Measurements from ENCODE around the gene MKLN1.

The MKLN1 gene

DNA sequence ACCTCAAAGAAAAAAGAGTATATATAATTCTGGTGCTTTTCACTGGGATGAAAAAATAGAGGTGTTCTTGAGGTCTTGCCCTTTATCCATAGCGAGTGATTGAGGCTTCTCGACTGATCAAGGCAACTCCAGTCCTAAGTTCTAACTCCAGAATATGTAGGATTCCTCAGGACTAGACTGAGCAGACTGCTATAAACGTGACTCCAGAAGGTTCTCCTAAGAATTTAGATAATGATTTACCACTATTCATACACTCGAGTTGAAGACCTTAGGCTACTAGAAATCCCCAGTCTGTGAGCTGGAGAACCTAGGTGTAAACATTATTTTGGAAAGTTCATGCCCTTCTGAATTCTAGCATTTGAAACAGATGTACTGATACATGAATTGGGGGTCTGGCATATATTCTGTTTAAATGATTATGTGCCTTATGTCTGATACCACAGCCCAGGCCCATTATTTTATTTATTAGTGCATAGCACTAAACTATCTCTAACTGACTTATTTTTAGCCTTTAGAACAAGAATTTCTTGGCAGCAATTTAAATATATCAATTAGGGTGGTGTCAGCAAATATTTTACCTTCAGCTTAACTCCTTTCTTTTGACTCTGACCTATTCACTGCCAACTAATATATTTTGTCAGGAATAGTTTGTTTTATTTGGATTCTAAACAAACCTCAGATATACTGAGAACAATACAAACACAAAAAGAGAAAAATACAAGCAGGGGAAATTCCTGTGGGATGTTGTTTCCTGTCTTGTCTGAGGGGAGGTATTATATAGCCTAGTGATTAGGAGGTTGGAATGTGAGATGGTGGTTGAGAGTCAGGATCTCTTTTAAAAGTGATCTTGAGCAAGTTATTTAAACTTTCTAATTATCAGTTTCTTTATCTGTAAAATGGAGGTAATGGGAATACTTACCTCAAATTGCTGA lies 153.0 kb downstream of the MKLN1 start:
- no peaks in the 10 kb centered on the region for H3K27me3 ChIP-seq (replicated peaks)
- TF ChIP-seq, protein P1, sequence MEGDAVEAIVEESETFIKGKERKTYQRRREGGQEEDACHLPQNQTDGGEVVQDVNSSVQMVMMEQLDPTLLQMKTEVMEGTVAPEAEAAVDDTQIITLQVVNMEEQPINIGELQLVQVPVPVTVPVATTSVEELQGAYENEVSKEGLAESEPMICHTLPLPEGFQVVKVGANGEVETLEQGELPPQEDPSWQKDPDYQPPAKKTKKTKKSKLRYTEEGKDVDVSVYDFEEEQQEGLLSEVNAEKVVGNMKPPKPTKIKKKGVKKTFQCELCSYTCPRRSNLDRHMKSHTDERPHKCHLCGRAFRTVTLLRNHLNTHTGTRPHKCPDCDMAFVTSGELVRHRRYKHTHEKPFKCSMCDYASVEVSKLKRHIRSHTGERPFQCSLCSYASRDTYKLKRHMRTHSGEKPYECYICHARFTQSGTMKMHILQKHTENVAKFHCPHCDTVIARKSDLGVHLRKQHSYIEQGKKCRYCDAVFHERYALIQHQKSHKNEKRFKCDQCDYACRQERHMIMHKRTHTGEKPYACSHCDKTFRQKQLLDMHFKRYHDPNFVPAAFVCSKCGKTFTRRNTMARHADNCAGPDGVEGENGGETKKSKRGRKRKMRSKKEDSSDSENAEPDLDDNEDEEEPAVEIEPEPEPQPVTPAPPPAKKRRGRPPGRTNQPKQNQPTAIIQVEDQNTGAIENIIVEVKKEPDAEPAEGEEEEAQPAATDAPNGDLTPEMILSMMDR (IDR thresholded peaks at IDR 0.05; ENCODE audit: low read depth, low read length, missing control alignments): no peak
- H3K36me3 ChIP-seq (replicated peaks): no peaks in the 10 kb centered on the region
- no peak overlapping the region for H3K4me3 ChIP-seq (ENCODE audit: low read depth, low read length)
- peak; percentile 26 for DNase-seq
- peak overlapping the region; percentile 14 for H3K27ac ChIP-seq
- in situ Hi-C loops (cut with HindIII; ENCODE audit: low pct_ligation_motif_present, low sequenced_read_pairs): no loop called here

DNA sequence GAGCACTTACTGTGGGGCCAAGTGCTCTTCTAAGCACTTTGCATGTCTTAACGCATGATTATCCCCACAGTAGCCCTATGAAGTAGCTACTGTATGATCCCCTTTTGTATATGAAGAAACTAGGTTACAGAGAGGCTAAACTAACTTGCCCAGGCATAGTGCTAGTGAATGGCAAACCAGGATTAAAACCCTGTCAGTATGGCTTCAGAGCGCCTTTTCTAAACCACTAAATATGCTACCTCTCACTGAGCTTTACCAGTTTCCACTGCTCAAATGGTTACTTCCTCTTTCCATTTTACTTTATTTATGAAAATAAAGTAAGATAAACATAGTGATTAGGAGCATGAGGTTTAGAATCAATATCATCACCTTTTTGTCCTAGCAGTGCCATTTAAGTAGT lies 155.1 kb downstream of the MKLN1 start:
- TF ChIP-seq, protein P1 (IDR thresholded peaks at IDR 0.05; ENCODE audit: low read depth, low read length, missing control alignments): no peak
- Histone ChIP-seq H3K36me3 (replicated peaks) (no peaks in the 10 kb centered on the region), H3K27me3 (replicated peaks) (no peaks in the 10 kb centered on the region), H3K27ac (no peak overlapping the region), H3K4me3 (ENCODE audit: low read depth, low read length) (no peak overlapping the region)
- DNase-seq: no peak
- in situ Hi-C loops (cut with HindIII; ENCODE audit: low pct_ligation_motif_present, low sequenced_read_pairs): no loop called here

DNA sequence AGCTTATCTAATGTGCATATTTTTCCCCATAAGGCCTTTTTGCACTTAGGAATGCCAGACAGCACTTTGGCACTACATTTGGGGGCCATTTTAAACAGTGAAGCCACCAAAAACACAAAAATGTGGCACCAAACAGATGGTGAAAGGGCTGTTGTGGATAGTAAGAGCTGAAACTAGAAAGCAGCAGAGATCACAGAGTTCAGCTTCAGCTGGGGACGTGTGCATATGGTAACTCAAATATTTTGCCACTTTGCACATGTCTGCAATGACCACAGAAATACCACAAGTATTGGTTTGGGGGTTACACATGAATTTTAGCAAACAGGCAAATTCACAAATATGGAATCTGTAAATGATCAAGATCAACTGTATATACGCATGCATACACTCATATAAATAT lies 155.9 kb downstream of the MKLN1 start:
- in situ Hi-C loops (cut with HindIII; ENCODE audit: low pct_ligation_motif_present, low sequenced_read_pairs): no loop called here
- H3K27me3 ChIP-seq (replicated peaks): no peaks in the 10 kb centered on the region
- no peak overlapping the region for H3K4me3 ChIP-seq (ENCODE audit: low read depth, low read length)
- DNase-seq: no peak
- H3K36me3 ChIP-seq (replicated peaks): no peaks in the 10 kb centered on the region
- TF ChIP-seq, protein P1 (IDR thresholded peaks at IDR 0.05; ENCODE audit: low read depth, low read length, missing control alignments): no peak
- no peak overlapping the region for H3K27ac ChIP-seq

DNA sequence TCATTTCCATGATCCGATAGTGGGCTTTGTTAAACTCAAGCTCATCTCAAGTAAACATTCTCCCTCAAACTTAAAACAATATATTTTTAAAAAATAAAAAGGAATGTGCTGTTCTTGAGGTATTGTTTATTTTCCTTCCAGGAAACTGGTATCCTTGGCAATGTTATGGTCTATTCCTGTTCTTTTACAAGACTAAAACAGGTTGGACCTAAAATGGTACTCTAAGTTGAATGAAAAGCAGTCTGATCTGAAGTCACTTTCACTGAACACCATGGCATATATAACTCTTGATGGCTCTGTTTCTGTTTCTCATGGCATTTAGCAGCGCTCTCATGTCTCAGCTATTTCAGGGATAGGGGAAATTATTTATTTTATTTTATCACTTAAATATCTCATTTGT lies 158.7 kb downstream of the MKLN1 start:
- no peak for DNase-seq
- TF ChIP-seq, protein P1 (IDR thresholded peaks at IDR 0.05; ENCODE audit: low read depth, low read length, missing control alignments): no peak
- in situ Hi-C loops (cut with HindIII; ENCODE audit: low pct_ligation_motif_present, low sequenced_read_pairs): no loop called here
- H3K36me3 ChIP-seq (replicated peaks): no peaks in the 10 kb centered on the region
- no peak overlapping the region for H3K27ac ChIP-seq
- H3K27me3 ChIP-seq (replicated peaks): no peaks in the 10 kb centered on the region
- H3K4me3 ChIP-seq (ENCODE audit: low read depth, low read length): no peak overlapping the region

DNA sequence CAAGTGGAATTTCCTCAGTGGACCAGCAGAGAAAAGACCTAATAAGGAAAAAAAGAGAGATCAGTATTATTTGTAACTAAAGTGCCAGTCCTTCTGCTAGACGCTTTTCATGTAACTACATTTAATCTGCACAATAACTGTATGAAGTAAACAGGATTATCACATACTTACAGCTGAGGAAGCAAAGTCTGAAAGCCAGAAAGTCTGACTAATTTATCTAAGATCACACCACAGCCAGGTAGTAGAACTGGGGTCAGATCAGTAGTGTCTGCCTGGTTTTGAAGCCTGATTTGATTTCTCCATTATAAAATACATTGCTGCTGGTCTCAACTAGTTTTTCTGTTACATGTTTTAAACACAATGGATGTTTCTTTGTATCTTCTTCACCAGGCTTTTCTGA lies 159.5 kb downstream of the MKLN1 start:
- TF ChIP-seq, protein P1 (IDR thresholded peaks at IDR 0.05; ENCODE audit: low read depth, low read length, missing control alignments): no peak

More for the DNA sequence above, 159.5 kb downstream of the MKLN1 start:
- Histone ChIP-seq H3K27me3 (replicated peaks) (no peaks in the 10 kb centered on the region), H3K4me3 (ENCODE audit: low read depth, low read length) (no peak overlapping the region), H3K36me3 (replicated peaks) (no peaks in the 10 kb centered on the region), H3K27ac (no peak overlapping the region)
- in situ Hi-C loops (cut with HindIII; ENCODE audit: low pct_ligation_motif_present, low sequenced_read_pairs): no loop called here
- DNase-seq: no peak
